Thoracic aorta (tissue), 2 donors: ENCODE measurements around the gene CREG1. TPM values are rescaled to one million over a fixed set of nuclear protein-coding genes. Genes with fewer than 3 reads are reported as not detected.

Source experiments
- ATAC-seq: fragments of 150-250 bp; one replicate; pipeline ENCODE4 v1.8.0; 2017; ENCODE audit warnings: low read depth; ENCODE audit not compliant: insufficient number of reproducible peaks, low FRiP score
- DNase-seq: peaks from one replicate; pipeline ENCODE4 v3.0.0-alpha.2; 2020; ENCODE audit warnings: low spot score
- H3K27ac ChIP-seq, 2 donors: fragments of 200-600 bp; sonication (generic); 1 replicate in 1 of 2; 2 replicates in 1 of 2; pipeline ENCODE4 v1.5.1; 2016; ENCODE audit warnings: mild to moderate bottlenecking in 2 of 2, moderate library complexity in 2 of 2
- H3K27me3 ChIP-seq: fragments of 200-600 bp; sonication (generic); replicated peaks from 2 replicates; pipeline ENCODE4 v1.6.0; 2016; ENCODE audit warnings: mild to moderate bottlenecking; ENCODE audit not compliant: insufficient read depth
- H3K36me3 ChIP-seq: fragments of 200-600 bp; sonication (generic); one replicate; pipeline ENCODE4 v1.5.1; 2016
- H3K4me1 ChIP-seq, 2 donors: fragments of 200-600 bp; sonication (generic); 1 replicate in 1 of 2; 2 replicates in 1 of 2; pipeline versions ENCODE4 v1.5.1 to v1.6.0; 2016; ENCODE audit warnings: low read depth in 2 of 2, mild to moderate bottlenecking in 1 of 2; ENCODE audit not compliant: control insufficient read depth in 1 of 2
- H3K4me3 ChIP-seq: fragments of 200-600 bp; sonication (generic); 2 replicates; pipeline ENCODE4 v1.5.1; 2016; ENCODE audit warnings: mild to moderate bottlenecking
- H3K9me3 ChIP-seq: fragments of 200-600 bp; sonication (generic); 2 replicates; pipeline ENCODE4 v1.5.1; 2016
- CTCF ChIP-seq: fragments of 200-600 bp; sonication (generic); IDR thresholded peaks from one replicate; pipeline ENCODE4 v1.5.1; 2019; ENCODE audit warnings: antibody characterized with exemption
- total RNA-seq, 2 donors: library from RNA; depleted of rRNA; stranded (reverse); fragments of >200 nt; gene quantifications; one replicate each; pipeline versions ENCODE4 v1.1.0 to v1.2.3, GENCODE V29; 2016

CREG1 gene
- total RNA-seq, 2 donors from 2014 or later: 187 to 266 TPM

- peaks cover 0 to 2% of the 10 kb centered on the region in 2 donors for H3K4me1 ChIP-seq
- no peak for TF ChIP-seq CTCF
- no peak for ATAC-seq
Measured at GRCh38 chr1:167594822-167595221, 41.3 kb upstream of the CREG1 start.

GRCh38 chr1:167593860-167594259 is 40.3 kb upstream of the CREG1 start:
- Histone ChIP-seq H3K27me3 (no peaks in the 10 kb centered on the region), H3K9me3 (no peaks in the 10 kb centered on the region), H3K36me3 (no peaks in the 10 kb centered on the region), H3K4me3 (no peak overlapping the region), H3K4me1 (no peaks in the 10 kb centered on the region), H3K27ac (no peak overlapping the region)
- DNase-seq: no peak
- ATAC-seq: no peak
- no peak for TF ChIP-seq CTCF

More at GRCh38 chr1:167594822-167595221, 41.3 kb upstream of the CREG1 start:
- Histone ChIP-seq H3K27me3 (no peaks in the 10 kb centered on the region), H3K4me3 (no peak overlapping the region), H3K9me3 (no peaks in the 10 kb centered on the region), H3K27ac (no peak overlapping the region), H3K36me3 (no peaks in the 10 kb centered on the region)
- DNase-seq: no peak

- ATAC-seq (no peak), DNase-seq (no peak)
- H3K27ac ChIP-seq: no peak overlapping the region
Measured at GRCh38 chr1:167592475-167592874, 38.9 kb upstream of the CREG1 start.

GRCh38 chr1:167588361-167588760 is 34.8 kb upstream of the CREG1 start:
- Histone ChIP-seq H3K27ac (no peak overlapping the region), H3K36me3 (no peaks in the 10 kb centered on the region), H3K9me3 (no peaks in the 10 kb centered on the region), H3K4me1 (no peaks in the 10 kb centered on the region), H3K4me3 (no peak overlapping the region), H3K27me3 (no peaks in the 10 kb centered on the region)
- ATAC-seq (no peak), DNase-seq (no peak)
- TF ChIP-seq CTCF: no peak

More at GRCh38 chr1:167592475-167592874, 38.9 kb upstream of the CREG1 start:
- no peaks in the 10 kb centered on the region for H3K9me3 ChIP-seq
- H3K27me3 ChIP-seq: no peaks in the 10 kb centered on the region
- TF ChIP-seq CTCF: no peak
- no peaks in the 10 kb centered on the region for H3K4me1 ChIP-seq
- no peaks in the 10 kb centered on the region for H3K36me3 ChIP-seq
- H3K4me3 ChIP-seq: no peak overlapping the region

GRCh38 chr1:167587872-167588271 is 34.3 kb upstream of the CREG1 start:
- H3K36me3 ChIP-seq: no peaks in the 10 kb centered on the region
- H3K9me3 ChIP-seq: no peaks in the 10 kb centered on the region
- TF ChIP-seq CTCF: no peak
- no peak for ATAC-seq
- no peak overlapping the region for H3K27ac ChIP-seq
- DNase-seq: no peak
- H3K27me3 ChIP-seq: no peaks in the 10 kb centered on the region
- H3K4me1 ChIP-seq: no peaks in the 10 kb centered on the region
- no peak overlapping the region for H3K4me3 ChIP-seq
